ENCODE measurements around the gene RSRC1. TPM values are rescaled to one million over a fixed set of nuclear protein-coding genes. Genes with fewer than 3 reads are reported as not detected.

The RSRC1 gene
- total RNA-seq, 2 experiments from 2014 or later: 76.3 to 78.1 TPM

DNA sequence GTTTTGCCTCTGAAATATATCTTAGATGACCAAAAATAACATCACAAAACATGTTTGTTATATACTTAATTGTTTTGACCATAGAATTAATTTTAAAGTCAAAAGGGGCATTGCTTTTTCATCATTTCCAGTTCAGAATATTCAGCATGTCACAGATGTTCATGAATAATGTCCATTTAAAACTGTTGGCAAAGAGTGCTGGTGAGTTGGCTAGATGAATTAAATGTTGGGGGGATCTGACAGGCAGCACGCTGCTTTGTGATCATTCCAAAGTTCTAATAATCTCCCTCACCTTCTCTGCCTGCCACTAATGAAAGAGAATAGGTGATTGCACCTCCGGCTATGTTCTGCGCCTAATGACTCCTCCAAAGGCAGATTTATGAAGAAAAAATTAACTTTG lies 321.9 kb downstream of the RSRC1 start:
- no peak overlapping the region for H3K4me3 ChIP-seq (ENCODE audit: low read depth, low read length, poor library complexity, severe bottlenecking)
- no peaks in the 10 kb centered on the region for H3K9me3 ChIP-seq (ENCODE audit: low read length)
- no peaks in the 10 kb centered on the region for H3K79me2 ChIP-seq (ENCODE audit: insufficient read depth, low read depth, low read length)
- H3K27ac ChIP-seq (ENCODE audit: low read depth, low read length, poor library complexity, severe bottlenecking): no peak overlapping the region
- H3K36me3 ChIP-seq (ENCODE audit: insufficient read depth, low read length): no peaks in the 10 kb centered on the region
- H4K20me1 ChIP-seq (ENCODE audit: insufficient read depth, low read length): no peaks in the 10 kb centered on the region
- BruUV-seq (replicated peaks): no TSS peak
- intact Hi-C loops (cut with micrococcal nuclease; ENCODE audit: unreplicated experiment): loop anchor here (5.0 to 10.0 kb wide), 4 partner anchors 100 to 817 kb away; no protein-coding TSS in a partner anchor
- POLR2A ChIA-PET: no interaction called here
- CTCF ChIA-PET (ENCODE audit: unreplicated experiment): no interaction called here
- H2AFZ ChIP-seq (ENCODE audit: low read length): no peak overlapping the region
- TF ChIP-seq EZH2phosphoT487 (IDR thresholded peaks at IDR 0.05; ENCODE audit: borderline replicate concordance, low read depth, low read length): no peak
- TF ChIP-seq CTCF (conservative IDR thresholded peaks at IDR 0.05; ENCODE audit: low read length): no peak
- H3K4me2 ChIP-seq (ENCODE audit: low read length): no peak overlapping the region
- H3K9me2 ChIP-seq (ENCODE audit: insufficient read depth, low read length): no peaks in the 10 kb centered on the region
- H3K4me1 ChIP-seq (ENCODE audit: insufficient read depth, low read length, poor library complexity, severe bottlenecking): no peaks in the 10 kb centered on the region
- DNase-seq (ENCODE audit: low spot score): no peak

GRCh38 chr3:158434412-158435038 lies 324.6 kb downstream of the RSRC1 start:
- CTCF ChIA-PET (ENCODE audit: unreplicated experiment): no interaction called here
- H2AFZ ChIP-seq (ENCODE audit: low read length): no peak overlapping the region
- no peaks in the 10 kb centered on the region for H3K9me3 ChIP-seq (ENCODE audit: low read length)
- no peak overlapping the region for H3K4me2 ChIP-seq (ENCODE audit: low read length)
- no peaks in the 10 kb centered on the region for H3K9me2 ChIP-seq (ENCODE audit: insufficient read depth, low read length)
- no peaks in the 10 kb centered on the region for H3K36me3 ChIP-seq (ENCODE audit: insufficient read depth, low read length)
- BruUV-seq (replicated peaks): no TSS peak
- no peaks in the 10 kb centered on the region for H3K79me2 ChIP-seq (ENCODE audit: insufficient read depth, low read depth, low read length)
- intact Hi-C loops (cut with micrococcal nuclease; ENCODE audit: unreplicated experiment): loop anchor here (2.0 to 10.0 kb wide), 5 partner anchors 98 to 820 kb away; no protein-coding TSS in a partner anchor
- peak; percentile 72 for DNase-seq (ENCODE audit: low spot score)
- H3K27ac ChIP-seq (ENCODE audit: low read depth, low read length, poor library complexity, severe bottlenecking): no peak overlapping the region
- peak; percentile 98 for TF ChIP-seq CTCF (conservative IDR thresholded peaks at IDR 0.05; ENCODE audit: low read length)
- TF ChIP-seq EZH2phosphoT487 (IDR thresholded peaks at IDR 0.05; ENCODE audit: borderline replicate concordance, low read depth, low read length): no peak
- no peak overlapping the region for H3K4me3 ChIP-seq (ENCODE audit: low read depth, low read length, poor library complexity, severe bottlenecking)
- H4K20me1 ChIP-seq (ENCODE audit: insufficient read depth, low read length): no peaks in the 10 kb centered on the region
- POLR2A ChIA-PET: interaction anchor here (0.6 to 1.3 kb wide), 6 partner anchors 8 to 810 kb away, joined by 3 to 8 read pairs (median 3); no protein-coding TSS in a partner anchor
- H3K4me1 ChIP-seq (ENCODE audit: insufficient read depth, low read length, poor library complexity, severe bottlenecking): no peaks in the 10 kb centered on the region

DNA sequence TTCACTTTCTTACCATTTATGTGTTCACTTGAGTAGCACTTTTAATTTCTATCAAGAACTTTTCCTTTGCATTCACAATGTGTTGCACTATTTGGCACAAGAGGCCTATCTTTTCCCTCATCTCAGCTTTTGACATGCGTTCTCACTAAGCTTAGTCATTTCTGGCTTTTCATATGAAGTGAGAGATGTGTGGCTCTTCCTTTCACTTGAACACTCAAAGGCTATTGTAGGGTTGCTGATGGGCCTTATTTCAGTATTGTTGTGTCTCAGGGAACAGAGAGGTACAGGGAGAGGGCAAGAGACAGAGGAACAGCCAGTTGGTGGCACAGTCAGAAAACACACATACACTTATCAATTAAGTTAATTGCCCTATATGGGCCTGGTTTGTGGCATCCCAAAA lies 333.7 kb downstream of the RSRC1 start:
- intact Hi-C loops (cut with micrococcal nuclease; ENCODE audit: unreplicated experiment): no loop called here

More for the DNA sequence above, 333.7 kb downstream of the RSRC1 start:
- Histone ChIP-seq H3K9me3 (ENCODE audit: low read length) (no peaks in the 10 kb centered on the region), H2AFZ (ENCODE audit: low read length) (no peak overlapping the region), H4K20me1 (ENCODE audit: insufficient read depth, low read length) (no peaks in the 10 kb centered on the region), H3K9me2 (ENCODE audit: insufficient read depth, low read length) (no peaks in the 10 kb centered on the region), H3K4me1 (ENCODE audit: insufficient read depth, low read length, poor library complexity, severe bottlenecking) (no peaks in the 10 kb centered on the region), H3K4me2 (ENCODE audit: low read length) (no peak overlapping the region), H3K36me3 (ENCODE audit: insufficient read depth, low read length) (no peaks in the 10 kb centered on the region), H3K4me3 (ENCODE audit: low read depth, low read length, poor library complexity, severe bottlenecking) (no peak overlapping the region), H3K79me2 (ENCODE audit: insufficient read depth, low read depth, low read length) (no peaks in the 10 kb centered on the region), H3K27ac (ENCODE audit: low read depth, low read length, poor library complexity, severe bottlenecking) (no peak overlapping the region)
- ChIA-PET CTCF (ENCODE audit: unreplicated experiment) (no interaction called here), POLR2A (interaction anchor here (1.5 kb wide), 1 partner anchor 9 kb away, joined by 8 read pairs; no protein-coding TSS in a partner anchor)
- no peak for TF ChIP-seq CTCF (conservative IDR thresholded peaks at IDR 0.05; ENCODE audit: low read length)
- TF ChIP-seq EZH2phosphoT487 (IDR thresholded peaks at IDR 0.05; ENCODE audit: borderline replicate concordance, low read depth, low read length): no peak
- BruUV-seq (replicated peaks): no TSS peak
- no peak for DNase-seq (ENCODE audit: low spot score)
